Measurements from ENCODE around the gene TSPOAP1. TPM values are rescaled to one million over a fixed set of nuclear protein-coding genes. Genes with fewer than 3 reads are reported as not detected.

Gene TSPOAP1
- total and polyA plus RNA-seq, 2 of the 13 experiments (the other 11 are each of a cell fraction or from before 2014, with no cell fraction given), result not detected

GRCh38 chr17:58352596-58353388, 24.2 kb upstream of the TSPOAP1 start (continued):
- TF ChIP-seq SSRP1 (CRISPR knock-in tag; IDR thresholded peaks at IDR 0.05), result no peak; the same call in 1 of the 2 replicates
- no peak for TF ChIP-seq HMGXB4 (CRISPR knock-in tag; IDR thresholded peaks at IDR 0.05; ENCODE audit: borderline replicate concordance in 1 of 2, low read depth in 1 of 2)
- no peak for TF ChIP-seq MTERF4 (CRISPR knock-in tag; IDR thresholded peaks at IDR 0.05)
- TF ChIP-seq ZNF513 (CRISPR knock-in tag; conservative IDR thresholded peaks at IDR 0.05), result no peak
- TF ChIP-seq PPARG (CRISPR knock-in tag; conservative IDR thresholded peaks at IDR 0.05), result no peak
- no peak for TF ChIP-seq ZNF549 (CRISPR knock-in tag; IDR thresholded peaks at IDR 0.05)
- TF ChIP-seq RORA (CRISPR knock-in tag; IDR thresholded peaks at IDR 0.05), result 0 out of 2 replicates have a peak, but pooled peaks have one; percentile 33
- no peak for TF ChIP-seq ZNF317 (CRISPR knock-in tag; IDR thresholded peaks at IDR 0.05)
- TF ChIP-seq HMG20A (CRISPR knock-in tag; IDR thresholded peaks at IDR 0.05; ENCODE audit: borderline replicate concordance), result no peak
- TF ChIP-seq KDM4B (CRISPR knock-in tag; IDR thresholded peaks at IDR 0.05), result no peak
- TF ChIP-seq HNF1B (CRISPR knock-in tag; IDR thresholded peaks at IDR 0.05), result no peak; the same call in 1 of the 2 replicates
- 0 out of 2 replicates have a peak, but pooled peaks have one; percentile 6 for TF ChIP-seq ZNF615 (CRISPR knock-in tag; IDR thresholded peaks at IDR 0.05; ENCODE audit: borderline replicate concordance)
- TF ChIP-seq ZNF607 (CRISPR knock-in tag; IDR thresholded peaks at IDR 0.05; ENCODE audit: borderline replicate concordance), result no peak
- TF ChIP-seq ZNF260 (CRISPR knock-in tag; IDR thresholded peaks at IDR 0.05; ENCODE audit: borderline replicate concordance, low read depth), result no peak
- no peak for TF ChIP-seq NCOA2 (CRISPR knock-in tag; IDR thresholded peaks at IDR 0.05)
- TF ChIP-seq ZNF569 (CRISPR knock-in tag; IDR thresholded peaks at IDR 0.05; ENCODE audit: borderline replicate concordance), result no peak
- no peak for TF ChIP-seq CREB1 (IDR thresholded peaks at IDR 0.05)
- peak; percentile 44; the same call in 1 of the 2 replicates for TF ChIP-seq CREB1 (CRISPR knock-in tag; IDR thresholded peaks at IDR 0.05)
- no peak for TF ChIP-seq ZNF232 (CRISPR knock-in tag; IDR thresholded peaks at IDR 0.05; ENCODE audit: borderline replicate concordance)
- no peak for TF ChIP-seq TARDBP (CRISPR knock-in tag; IDR thresholded peaks at IDR 0.05)
- TF ChIP-seq ZNF34 (CRISPR knock-in tag; IDR thresholded peaks at IDR 0.05; ENCODE audit: borderline replicate concordance), result no peak
- no peak for TF ChIP-seq KDM6A (CRISPR knock-in tag; IDR thresholded peaks at IDR 0.05; ENCODE audit: low read depth)
- no peak for TF ChIP-seq MAFK (conservative IDR thresholded peaks at IDR 0.05 in 1 of 2, IDR thresholded peaks at IDR 0.05 in 1 of 2; ENCODE audit: low read length in 2 of 2)
- no peak for TF ChIP-seq JARID2 (CRISPR knock-in tag; IDR thresholded peaks at IDR 0.05; ENCODE audit: insufficient replicate concordance)
- no peak for TF ChIP-seq MTF1 (CRISPR knock-in tag; IDR thresholded peaks at IDR 0.05)

Measured in HepG2 (cell line).